ENCODE results near the gene NSFL1C. TPM values are rescaled to one million over a fixed set of nuclear protein-coding genes. Genes with fewer than 3 reads are reported as not detected.
A peak's percentile ranks its signal among the peaks of the same experiment; 100 is the strongest.

Gene NSFL1C
- total RNA-seq, 1 donor from 2014 or later = 29.3 TPM

- no peak for FAIRE-seq
- DNase-seq (ENCODE audit: low spot score in 2 of 2) = no peak
Observed at GRCh38 chr20:1463971-1464570, 2.6 kb downstream of the NSFL1C start.

DNA sequence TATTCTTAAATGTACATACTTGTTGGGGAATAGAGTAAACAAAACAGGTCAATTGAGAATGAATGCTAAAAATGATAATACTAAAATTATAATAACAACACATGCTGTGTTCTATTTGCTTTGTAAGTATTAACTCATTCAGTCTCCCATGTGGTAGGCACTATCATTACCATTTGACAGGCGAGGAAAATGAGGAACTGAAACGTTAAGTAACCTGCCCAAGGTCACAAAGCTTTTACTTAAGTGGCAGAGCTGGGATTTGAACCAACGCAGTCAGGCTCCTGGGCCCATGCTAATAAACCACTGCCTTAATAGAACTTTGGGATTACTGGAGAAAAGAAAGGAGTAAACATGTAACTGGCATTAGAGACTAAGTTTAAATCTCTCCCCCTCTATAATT, 3.8 kb downstream of the NSFL1C start:
- FAIRE-seq (no peak), DNase-seq (ENCODE audit: low spot score in 2 of 2) (no peak)

DNA sequence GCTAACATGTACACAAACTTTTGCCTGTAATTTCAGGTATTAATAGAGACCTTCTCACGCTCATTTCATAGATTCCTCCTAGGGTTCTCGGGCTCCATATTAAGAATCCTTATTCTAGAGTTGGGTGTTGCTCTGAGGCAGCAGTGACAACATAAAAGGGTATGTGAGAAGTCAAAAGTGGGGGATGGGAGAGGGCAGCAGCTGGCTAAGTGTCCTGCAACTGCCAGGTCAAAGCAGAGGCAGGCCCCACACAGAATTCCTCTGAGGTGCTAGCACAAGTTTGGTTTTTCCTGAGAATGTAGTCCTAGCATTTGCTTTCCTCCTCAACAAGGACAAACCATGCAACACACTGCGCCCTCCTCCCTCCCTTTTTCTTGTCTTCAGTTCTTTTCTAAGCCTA, 4.6 kb downstream of the NSFL1C start:
- FAIRE-seq = no peak
- no peak for DNase-seq (ENCODE audit: low spot score in 2 of 2)

DNA sequence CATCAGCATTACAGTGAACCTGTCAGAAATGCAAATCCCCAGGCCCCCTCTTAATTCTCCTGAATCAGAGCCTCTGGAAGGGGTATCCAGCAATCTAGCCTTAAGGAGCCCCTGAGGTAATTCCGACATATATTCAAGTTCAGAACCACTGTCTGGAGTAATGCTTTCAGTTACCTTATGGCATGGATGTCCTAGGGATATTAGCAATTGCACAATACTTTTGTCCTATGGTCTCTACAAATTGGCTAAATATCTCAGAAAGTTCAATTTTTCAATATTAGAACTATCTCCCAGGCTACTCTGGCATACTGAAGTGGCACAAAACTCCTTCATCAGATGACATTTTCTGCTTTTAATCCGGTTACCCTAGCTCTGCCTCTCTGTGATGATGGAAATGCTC, 6.4 kb downstream of the NSFL1C start:
- DNase-seq (ENCODE audit: low spot score in 2 of 2) (no peak), FAIRE-seq (no peak)

DNA sequence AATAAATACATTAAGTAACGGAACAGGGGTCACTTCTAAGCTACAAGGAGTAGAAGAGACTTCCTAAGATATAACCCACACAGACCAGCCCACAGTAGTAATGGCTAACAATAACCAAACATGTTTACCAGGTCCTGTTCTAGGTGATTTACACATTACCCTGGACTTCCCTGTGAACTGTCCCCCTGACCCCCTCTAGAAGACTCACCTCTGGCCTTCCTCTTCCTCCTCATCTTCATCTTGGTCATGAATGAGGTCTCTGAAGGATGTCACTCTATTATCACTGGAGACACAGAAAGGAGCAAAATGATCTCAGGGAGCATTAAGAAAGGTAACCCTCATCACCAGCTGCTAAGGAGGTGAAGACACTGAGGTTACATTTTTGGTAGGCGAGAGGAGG, 8.7 kb downstream of the NSFL1C start:
- FAIRE-seq (no peak), DNase-seq (ENCODE audit: low spot score in 2 of 2) (no peak)

DNA sequence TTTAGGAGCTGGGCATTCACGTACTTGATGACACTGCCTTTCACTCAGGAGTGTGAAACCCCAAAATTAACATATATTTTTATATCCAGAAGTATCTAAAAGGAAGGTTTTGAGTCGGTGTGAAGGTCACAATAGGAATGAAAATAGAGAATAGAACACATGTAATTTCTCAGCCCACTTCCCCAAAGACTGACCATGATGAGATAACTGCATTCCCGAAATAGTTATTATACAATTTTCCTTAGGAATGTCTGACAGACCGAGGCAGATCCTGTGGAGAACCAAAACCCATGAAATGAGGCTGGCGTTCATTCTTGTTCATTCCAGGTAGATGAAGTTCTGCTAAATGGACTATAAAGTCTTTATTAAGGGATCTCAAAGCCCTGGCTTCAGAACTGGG, 10.3 kb downstream of the NSFL1C start:
- FAIRE-seq (no peak), DNase-seq (ENCODE audit: low spot score in 2 of 2) (no peak)

DNA sequence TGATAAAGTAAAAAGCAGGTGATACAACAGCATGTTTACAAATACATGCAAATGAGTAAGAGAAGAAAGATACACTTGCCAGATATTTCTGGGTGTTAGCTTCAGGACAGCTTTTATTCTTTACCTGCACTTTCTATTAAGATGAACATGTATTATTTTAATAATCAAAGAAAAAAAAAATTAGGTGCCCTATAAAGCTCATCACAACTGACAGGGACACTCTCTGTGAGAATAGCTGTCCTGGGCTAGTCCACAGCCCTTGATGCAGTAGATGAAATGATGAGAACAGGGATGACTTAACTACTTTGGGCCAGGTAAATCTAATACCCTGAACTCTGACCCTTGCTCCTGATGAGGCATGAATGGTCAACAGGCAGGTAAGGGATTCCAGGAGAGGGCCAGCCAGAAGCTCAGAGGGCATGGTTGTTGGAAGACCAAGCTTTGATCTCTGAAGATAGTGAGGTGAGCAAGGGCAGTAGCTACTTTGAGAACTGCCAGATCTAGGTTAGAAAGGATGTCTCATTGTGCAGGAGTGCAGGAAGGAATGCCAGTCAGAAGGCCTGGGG, 15.6 kb downstream of the NSFL1C start:
- DNase-seq (ENCODE audit: low spot score in 2 of 2) (no peak), FAIRE-seq (no peak)

DNA sequence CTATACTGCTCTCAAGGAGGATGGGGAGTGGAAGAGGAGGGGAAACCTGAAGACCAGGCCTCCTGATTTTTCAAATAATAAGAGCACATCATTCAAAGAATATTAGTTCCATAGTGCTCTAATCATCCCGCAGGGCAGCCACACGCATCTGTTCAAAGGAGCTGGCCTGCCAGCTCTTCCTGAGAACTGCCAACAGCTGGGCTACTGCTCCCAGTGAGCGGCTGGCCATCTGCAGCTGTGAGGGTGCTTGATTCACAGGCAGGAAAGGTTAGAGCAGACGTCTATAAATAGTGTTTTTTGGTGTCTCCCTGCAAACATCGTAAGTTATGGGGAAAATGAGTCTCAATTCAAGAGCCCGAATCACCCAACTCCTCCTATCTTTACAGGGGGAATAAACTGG, 17.3 kb downstream of the NSFL1C start:
- FAIRE-seq (no peak), DNase-seq (ENCODE audit: low spot score in 2 of 2) (no peak)

DNA sequence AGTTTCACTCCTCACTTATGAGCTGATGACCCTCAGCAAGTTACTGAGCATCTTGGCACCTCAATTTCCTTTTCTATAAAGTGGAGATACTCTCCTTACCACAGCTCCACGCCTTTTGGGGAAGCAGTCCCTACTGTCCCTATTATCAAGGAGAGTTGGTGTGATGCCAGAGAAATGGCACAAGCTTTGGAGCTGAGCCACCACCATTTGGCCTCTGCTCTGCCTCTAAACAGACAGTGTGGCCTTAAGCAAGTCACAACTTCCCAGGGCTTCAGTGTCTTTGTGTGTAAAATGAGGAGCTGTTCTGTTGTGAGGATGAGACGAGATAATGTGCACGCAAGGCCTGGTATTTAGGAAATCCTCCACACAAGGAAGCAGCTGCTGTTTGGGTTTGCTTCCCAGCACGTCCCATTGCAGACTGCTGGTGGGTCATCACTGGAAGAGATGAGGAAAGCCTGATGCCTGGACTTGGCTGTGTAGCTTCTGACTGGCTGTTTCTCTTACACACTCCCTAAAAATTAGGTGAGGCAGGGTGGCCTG, 18.5 kb downstream of the NSFL1C start:
- DNase-seq (ENCODE audit: low spot score in 2 of 2) (no peak), FAIRE-seq (no peak)

DNA sequence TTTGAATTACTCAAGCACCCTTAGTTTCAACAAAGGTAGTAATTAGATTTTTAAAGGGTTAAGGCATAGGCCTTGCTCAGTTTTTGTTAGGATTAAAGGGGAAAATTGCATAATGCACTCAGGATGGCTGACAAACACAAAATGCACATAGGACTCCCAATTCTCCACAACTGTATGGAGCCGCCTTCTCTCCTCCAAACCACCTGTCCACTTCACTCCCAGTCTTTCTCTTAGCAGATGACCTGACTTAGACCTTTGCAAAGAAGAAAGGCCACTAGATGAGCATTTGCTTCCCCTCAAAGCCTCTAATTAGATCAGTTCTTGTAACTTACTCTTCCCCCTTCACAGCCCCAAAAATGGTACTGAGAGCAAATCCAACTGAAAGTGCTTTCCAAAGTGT, 20.1 kb downstream of the NSFL1C start:
- DNase-seq (ENCODE audit: low spot score in 2 of 2) = no peak
- no peak for FAIRE-seq

DNA sequence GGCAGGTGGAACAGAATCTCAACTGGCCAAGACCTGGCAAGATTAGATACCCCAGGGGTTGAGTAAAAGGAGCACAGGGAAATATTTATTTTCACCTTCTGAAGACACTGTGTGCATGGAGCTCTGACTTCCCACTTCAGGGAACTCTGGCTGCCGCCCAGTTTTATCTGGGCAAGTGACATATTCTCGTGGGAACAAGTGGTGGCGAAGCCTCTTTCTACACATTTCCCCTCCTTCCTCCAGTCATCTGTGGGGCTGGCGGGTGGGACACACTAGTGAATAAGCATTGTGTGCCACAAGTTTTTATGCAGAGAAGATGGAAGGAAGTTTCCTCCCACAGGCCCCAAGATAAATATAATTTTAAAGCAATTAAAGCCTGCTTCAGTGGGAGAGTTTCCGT, 23.6 kb downstream of the NSFL1C start:
- DNase-seq (ENCODE audit: low spot score in 2 of 2) = no peak
- no peak for FAIRE-seq

GRCh38 chr20:1442304-1442703, 24.3 kb downstream of the NSFL1C start:
- DNase-seq (ENCODE audit: low spot score in 2 of 2) (no peak), FAIRE-seq (no peak)

GRCh38 chr20:1441133-1441532, 25.5 kb downstream of the NSFL1C start:
- DNase-seq (ENCODE audit: low spot score in 2 of 2) (no peak), FAIRE-seq (no peak)

- no peak for FAIRE-seq
- no peak for DNase-seq (ENCODE audit: low spot score in 2 of 2)
Observed at GRCh38 chr20:1440024-1440423, 26.6 kb downstream of the NSFL1C start.

DNA sequence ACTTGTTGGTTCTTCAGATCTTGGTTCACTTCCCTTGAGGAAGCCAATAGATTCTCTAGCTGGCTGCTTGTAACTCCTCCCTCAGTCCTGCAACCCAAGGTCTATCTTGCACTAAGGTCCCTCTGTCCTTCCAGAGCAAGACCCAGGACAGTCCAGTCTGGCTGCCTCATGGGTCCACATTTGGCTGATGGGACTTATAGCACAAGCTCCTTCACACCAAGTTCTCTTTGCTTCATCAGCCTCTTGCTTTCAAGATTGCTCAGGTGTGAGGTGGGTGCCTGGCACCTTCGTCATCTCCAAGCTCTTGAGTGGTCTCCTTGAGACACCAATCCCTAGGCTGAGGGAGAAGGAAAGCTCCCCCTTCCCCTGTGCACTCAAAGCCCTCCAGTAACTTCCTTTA, 28.3 kb downstream of the NSFL1C start:
- FAIRE-seq (no peak), DNase-seq (ENCODE audit: low spot score in 2 of 2) (no peak)

DNA sequence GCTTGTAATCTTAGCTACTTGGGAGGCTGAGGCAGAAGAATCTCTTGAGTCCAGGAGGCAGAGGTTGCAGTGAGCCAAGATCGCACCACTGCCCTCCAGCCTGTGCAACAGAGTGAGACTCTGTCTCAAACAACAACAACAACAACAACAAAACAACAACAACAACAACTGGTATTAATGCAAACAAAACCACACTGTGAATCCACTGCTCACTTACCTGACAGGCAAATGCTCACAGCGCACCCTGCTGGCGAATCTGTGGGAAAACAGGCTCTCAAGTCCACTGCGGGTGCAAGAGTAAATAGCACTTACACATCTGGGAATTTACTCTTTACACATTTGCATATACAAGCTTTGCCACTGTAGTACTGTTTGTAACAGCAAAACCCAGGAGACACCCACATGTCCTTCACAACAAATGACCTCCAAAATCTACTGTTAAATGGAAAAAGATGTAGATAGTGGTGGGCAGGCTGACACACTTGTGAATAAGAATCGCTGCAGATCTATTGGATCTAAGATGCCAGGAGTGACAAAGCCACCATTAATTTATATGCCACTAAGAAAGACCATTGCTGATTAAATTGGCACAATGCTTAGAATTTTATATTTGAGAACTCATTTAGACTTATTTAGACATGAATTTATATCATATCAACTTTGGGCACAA, 29.3 kb downstream of the NSFL1C start:
- DNase-seq (ENCODE audit: low spot score in 2 of 2) = peak; percentile 31 to 66
- no peak for FAIRE-seq

- DNase-seq (ENCODE audit: low spot score in 2 of 2) = no peak
- FAIRE-seq = no peak
Observed at GRCh38 chr20:1436263-1436662, 30.4 kb downstream of the NSFL1C start.

DNA sequence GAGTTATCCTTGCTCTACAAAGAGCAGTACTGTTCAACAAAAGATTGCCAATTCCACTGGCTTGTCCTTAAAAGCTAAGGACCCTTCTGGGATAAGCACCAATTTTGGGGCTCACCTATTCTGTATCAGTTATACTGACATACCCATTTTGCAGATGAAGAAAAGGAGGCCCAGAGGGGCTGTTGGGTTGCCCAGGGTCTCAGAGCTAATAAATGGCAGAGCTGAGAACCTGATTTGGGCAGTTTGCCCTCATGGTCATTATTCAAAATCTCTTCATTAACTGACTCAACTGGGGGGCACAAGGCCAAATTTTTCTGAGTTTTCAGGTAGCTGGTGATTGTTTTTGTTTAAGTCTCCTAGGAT, 31.3 kb downstream of the NSFL1C start:
- DNase-seq (ENCODE audit: low spot score in 2 of 2) (no peak), FAIRE-seq (no peak)

DNA sequence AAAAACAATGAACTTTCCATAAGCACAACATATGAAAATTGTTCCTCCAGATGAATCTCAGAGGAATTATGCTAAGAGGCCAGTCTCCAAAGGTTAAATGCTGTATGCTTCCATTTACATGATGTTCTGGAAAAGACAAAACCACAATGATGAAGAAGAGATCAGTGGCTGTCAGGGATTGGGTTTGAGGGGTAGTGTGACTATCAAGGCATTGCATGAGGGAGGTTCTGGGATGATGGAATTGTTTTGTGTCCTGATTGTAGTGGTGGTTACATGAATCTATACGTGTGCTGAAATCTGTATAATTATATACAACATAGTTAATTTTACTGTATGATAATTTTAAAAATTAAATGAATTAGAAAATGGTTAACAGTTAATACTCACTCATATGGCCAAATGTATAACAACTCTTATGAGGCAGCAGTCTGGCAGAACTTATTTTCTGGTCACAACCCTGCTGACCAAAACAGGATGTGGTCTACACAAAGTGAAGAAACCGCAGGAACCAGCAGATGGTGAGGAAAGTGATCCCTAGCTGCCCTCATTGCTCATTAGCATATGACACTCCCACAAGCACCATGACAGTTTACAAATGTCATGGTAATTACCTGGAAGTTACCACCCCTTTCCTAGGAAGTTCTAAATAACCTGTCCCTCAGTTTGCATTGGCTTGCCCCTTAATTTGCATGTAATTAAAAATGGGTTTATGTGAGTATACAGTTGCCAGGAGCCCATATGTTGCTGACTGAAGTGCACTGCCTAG, 31.9 kb downstream of the NSFL1C start:
- FAIRE-seq = no peak
- DNase-seq (ENCODE audit: low spot score in 2 of 2) = no peak

DNA sequence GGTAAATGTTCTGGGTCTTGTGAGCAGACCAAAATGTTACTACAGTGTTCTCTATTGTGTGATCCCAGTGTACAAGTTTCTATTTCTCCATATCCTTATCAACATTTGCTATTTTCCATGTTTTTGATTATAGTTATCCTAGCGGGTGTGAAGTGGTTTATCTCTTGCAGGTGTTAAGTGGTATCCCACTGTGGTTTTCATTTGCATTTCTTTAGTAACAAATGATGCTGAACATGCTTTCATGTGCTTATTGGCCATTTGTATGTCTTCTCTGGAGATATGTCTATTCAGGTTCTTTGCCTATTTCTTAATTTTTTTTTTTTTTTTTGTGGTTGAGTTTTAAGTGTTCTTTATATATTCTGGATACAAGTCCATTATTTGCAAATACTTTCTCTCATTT, 35.5 kb downstream of the NSFL1C start:
- DNase-seq (ENCODE audit: low spot score in 2 of 2) (no peak), FAIRE-seq (no peak)

- FAIRE-seq (no peak), DNase-seq (ENCODE audit: low spot score in 2 of 2) (no peak)
Observed at GRCh38 chr20:1430004-1430451, 36.6 kb downstream of the NSFL1C start.

All from frontal cortex (tissue), 4 donors.